ENCODE data around the gene MBL2. TPM values are rescaled to one million over a fixed set of nuclear protein-coding genes. Genes with fewer than 3 reads are reported as not detected.

MBL2 gene
- polyA plus RNA-seq, 1 donor from 2014 or later: not detected

GRCh38 chr10:52811776-52812175 is 39.2 kb upstream of the MBL2 start (continued):
- no peak for TF ChIP-seq MXI1 (conservative IDR thresholded peaks at IDR 0.05; ENCODE audit: poor library complexity, severe bottlenecking)

- TF ChIP-seq EP300 (conservative IDR thresholded peaks at IDR 0.05; ENCODE audit: poor library complexity, severe bottlenecking) (no peak), SMC3 (conservative IDR thresholded peaks at IDR 0.05; ENCODE audit: poor library complexity) (no peak), REST (IDR thresholded peaks at IDR 0.05; ENCODE audit: borderline replicate concordance) (no peak), MXI1 (conservative IDR thresholded peaks at IDR 0.05; ENCODE audit: poor library complexity, severe bottlenecking) (no peak), RAD21 (conservative IDR thresholded peaks at IDR 0.05) (no peak), TAF1 (IDR thresholded peaks at IDR 0.05; ENCODE audit: low read depth) (no peak), POLR2AphosphoS5 (IDR thresholded peaks at IDR 0.05) (no peak), CTCF (IDR thresholded peaks at IDR 0.05; ENCODE audit: poor library complexity, severe bottlenecking) (no peak), EZH2 (IDR thresholded peaks at IDR 0.05; ENCODE audit: borderline replicate concordance, insufficient read depth, low read length, poor library complexity, severe bottlenecking) (no peak)
- Histone ChIP-seq H3K4me3 (ENCODE audit: low read length) (no peak overlapping the region), H3F3A (ENCODE audit: insufficient read depth, low read length, poor library complexity, severe bottlenecking) (no peaks in the 10 kb centered on the region), H3K79me2 (replicated peaks; ENCODE audit: insufficient read depth, low read length) (no peaks in the 10 kb centered on the region), H3K27ac (ENCODE audit: low read length) (no peak overlapping the region), H3K27me3 (ENCODE audit: insufficient read depth, low read depth, low read length) (no peaks in the 10 kb centered on the region), H3K9ac (ENCODE audit: low read length) (no peak overlapping the region), H3K4me2 (ENCODE audit: low read length) (no peak overlapping the region), H4K20me1 (ENCODE audit: insufficient read depth) (no peaks in the 10 kb centered on the region), H3K9me2 (ENCODE audit: insufficient read depth, low read length) (no peaks in the 10 kb centered on the region), H2AFZ (ENCODE audit: low read depth, low read length) (no peak overlapping the region), H3K36me3 (ENCODE audit: insufficient read depth, low read length) (no peaks in the 10 kb centered on the region), H3K9me3 (ENCODE audit: low read length) (no peaks in the 10 kb centered on the region)
Measured at GRCh38 chr10:52810761-52811160, 38.2 kb upstream of the MBL2 start.

GRCh38 chr10:52807803-52808202 is 35.2 kb upstream of the MBL2 start:
- Histone ChIP-seq H3K9ac (ENCODE audit: low read length) (no peak overlapping the region), H3K9me2 (ENCODE audit: insufficient read depth, low read length) (no peaks in the 10 kb centered on the region), H2AFZ (ENCODE audit: low read depth, low read length) (no peak overlapping the region), H4K20me1 (ENCODE audit: insufficient read depth) (no peaks in the 10 kb centered on the region), H3K27me3 (ENCODE audit: insufficient read depth, low read depth, low read length) (no peaks in the 10 kb centered on the region), H3K79me2 (replicated peaks; ENCODE audit: insufficient read depth, low read length) (no peaks in the 10 kb centered on the region), H3K36me3 (ENCODE audit: insufficient read depth, low read length) (no peaks in the 10 kb centered on the region), H3F3A (ENCODE audit: insufficient read depth, low read length, poor library complexity, severe bottlenecking) (no peaks in the 10 kb centered on the region), H3K4me2 (ENCODE audit: low read length) (no peak overlapping the region), H3K27ac (ENCODE audit: low read length) (no peak overlapping the region), H3K9me3 (ENCODE audit: low read length) (no peaks in the 10 kb centered on the region), H3K4me3 (ENCODE audit: low read length) (no peak overlapping the region)
- TF ChIP-seq MXI1 (conservative IDR thresholded peaks at IDR 0.05; ENCODE audit: poor library complexity, severe bottlenecking) (no peak), REST (IDR thresholded peaks at IDR 0.05; ENCODE audit: borderline replicate concordance) (no peak), TAF1 (IDR thresholded peaks at IDR 0.05; ENCODE audit: low read depth) (no peak), EZH2 (IDR thresholded peaks at IDR 0.05; ENCODE audit: borderline replicate concordance, insufficient read depth, low read length, poor library complexity, severe bottlenecking) (no peak), RAD21 (conservative IDR thresholded peaks at IDR 0.05) (no peak), POLR2AphosphoS5 (IDR thresholded peaks at IDR 0.05) (no peak), EP300 (conservative IDR thresholded peaks at IDR 0.05; ENCODE audit: poor library complexity, severe bottlenecking) (no peak), CTCF (IDR thresholded peaks at IDR 0.05; ENCODE audit: poor library complexity, severe bottlenecking) (no peak)

All from neural cell (in vitro differentiated cells).